Rectal smooth muscle tissue (tissue), 1 donor: ENCODE results near the gene DESI1.

Experiments used
- H3K27ac ChIP-seq: one replicate; pipeline ENCODE4 v1.7.0; 2013; ENCODE audit warnings: low read depth, low read length, inconsistent platforms
- H3K27me3 ChIP-seq: one replicate; pipeline ENCODE4 v1.7.0; 2013; ENCODE audit warnings: low read length; ENCODE audit not compliant: control insufficient read depth, insufficient read depth
- H3K36me3 ChIP-seq: one replicate; pipeline ENCODE4 v1.7.0; 2013; ENCODE audit warnings: low read length; ENCODE audit not compliant: control insufficient read depth, insufficient read depth
- H3K4me1 ChIP-seq: one replicate; pipeline ENCODE4 v1.7.0; 2013; ENCODE audit warnings: low read length; ENCODE audit not compliant: control insufficient read depth, insufficient read depth
- H3K4me3 ChIP-seq: one replicate; pipeline ENCODE4 v1.7.0; 2013; ENCODE audit warnings: low read length
- H3K9ac ChIP-seq: one replicate; pipeline ENCODE4 v1.7.0; 2013; ENCODE audit warnings: low read length

The DESI1 gene

GRCh38 chr22:41625577-41625976, 4.7 kb upstream of the DESI1 start:
- peaks cover 7% of the 10 kb centered on the region for H3K4me1 ChIP-seq
- no peak overlapping the region for H3K27ac ChIP-seq
- no peak overlapping the region for H3K9ac ChIP-seq
- no peak overlapping the region for H3K4me3 ChIP-seq
- H3K27me3 ChIP-seq, result no peaks in the 10 kb centered on the region
- peaks cover 21% of the 10 kb centered on the region for H3K36me3 ChIP-seq

DNA sequence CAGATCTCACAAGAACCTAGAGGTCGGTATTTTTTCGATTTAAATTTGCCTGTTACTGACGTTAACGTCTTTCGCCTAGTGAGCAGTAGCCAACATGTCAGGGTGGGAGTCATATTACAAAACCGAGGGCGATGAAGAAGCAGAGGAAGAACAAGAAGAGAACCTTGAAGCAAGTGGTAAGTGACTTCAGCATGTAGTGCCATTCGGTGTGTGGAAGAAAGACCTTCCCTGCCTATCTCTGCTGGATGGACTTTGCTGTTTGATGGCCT, 1.0 kb upstream of the DESI1 start:
- H3K27me3 ChIP-seq, result no peaks in the 10 kb centered on the region
- H3K4me1 ChIP-seq, result peaks cover 16% of the 10 kb centered on the region
- peak overlapping the region; percentile 91 for H3K9ac ChIP-seq
- peaks cover 8% of the 10 kb centered on the region for H3K36me3 ChIP-seq
- peak overlapping the region; percentile 98 for H3K27ac ChIP-seq
- H3K4me3 ChIP-seq, result peak overlapping the region; percentile 81

- Histone ChIP-seq H3K4me3 (peak within 1 kb of the TSS; percentile 81), H3K36me3 (peaks cover 8% of the 10 kb centered on the region), H3K27me3 (no peaks in the 10 kb centered on the region), H3K27ac (peak within 1 kb of the TSS; percentile 98), H3K9ac (peak within 1 kb of the TSS; percentile 91), H3K4me1 (peaks cover 16% of the 10 kb centered on the region)
Observed at GRCh38 chr22:41621099-41621910, 462 bp upstream of the DESI1 start, which contains the start of gene XRCC6. Gene XRCC6, plus strand, starts transcription at chr22:41621295. Its CDS starts 710 bp downstream, at chr22:41622005.

DNA sequence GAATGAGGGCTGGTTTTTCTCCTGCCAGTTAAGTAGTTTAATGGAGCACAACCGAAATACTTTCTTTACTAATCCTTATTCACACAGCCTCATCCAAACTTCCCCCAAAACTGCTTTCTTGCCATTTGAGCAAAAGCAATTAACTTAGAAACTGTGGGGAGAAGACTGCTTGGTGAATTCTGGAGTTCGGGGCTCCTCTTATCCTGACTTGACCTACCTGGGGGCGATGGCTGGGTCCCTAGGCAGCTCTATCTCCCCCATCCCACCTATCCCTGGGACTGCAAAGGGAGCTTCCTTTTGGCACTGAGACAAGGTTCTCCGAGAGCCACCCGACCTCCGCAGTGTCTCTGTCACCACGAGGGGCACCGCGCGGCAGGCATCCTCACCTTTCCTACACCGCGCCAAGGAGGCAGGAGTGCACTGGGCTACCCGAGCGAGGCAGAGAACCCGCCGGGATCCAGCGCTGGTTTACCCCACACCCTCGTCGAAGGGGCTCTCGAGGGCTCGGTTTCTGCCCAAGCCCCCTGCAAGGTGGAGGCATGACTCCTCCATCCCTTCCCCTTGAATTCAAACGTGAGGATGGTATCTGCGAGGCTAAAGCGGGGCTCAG, 759 bp downstream of the DESI1 start:
- Histone ChIP-seq H3K4me1 (peaks cover 16% of the 10 kb centered on the region), H3K36me3 (peaks cover 6% of the 10 kb centered on the region), H3K9ac (peak overlapping the region; percentile 53), H3K27ac (peak overlapping the region; percentile 91), H3K4me3 (peak overlapping the region; percentile 78), H3K27me3 (no peaks in the 10 kb centered on the region)

DNA sequence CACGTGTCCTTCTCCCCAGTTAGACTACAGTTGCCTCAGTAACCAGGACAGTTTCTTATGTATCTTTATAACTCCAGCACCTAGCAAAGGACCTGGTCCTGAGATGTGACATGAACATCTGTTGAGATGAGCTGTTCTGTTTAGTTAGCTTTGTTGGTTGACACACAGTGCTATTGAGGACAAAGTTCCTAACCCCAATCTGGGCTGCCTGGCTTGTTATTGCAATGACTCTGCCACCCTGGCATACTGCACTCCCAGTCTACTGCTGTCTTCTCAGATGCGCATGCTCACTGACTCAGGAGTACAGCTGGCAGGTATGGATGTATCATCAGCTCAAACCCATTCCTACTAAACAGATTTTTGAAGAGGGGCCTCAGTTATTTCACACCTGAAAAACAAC, 7.4 kb downstream of the DESI1 start:
- H3K4me1 ChIP-seq, result no peaks in the 10 kb centered on the region
- no peaks in the 10 kb centered on the region for H3K36me3 ChIP-seq
- no peak overlapping the region for H3K4me3 ChIP-seq
- H3K27me3 ChIP-seq, result no peaks in the 10 kb centered on the region
- no peak overlapping the region for H3K9ac ChIP-seq
- H3K27ac ChIP-seq, result no peak overlapping the region

DNA sequence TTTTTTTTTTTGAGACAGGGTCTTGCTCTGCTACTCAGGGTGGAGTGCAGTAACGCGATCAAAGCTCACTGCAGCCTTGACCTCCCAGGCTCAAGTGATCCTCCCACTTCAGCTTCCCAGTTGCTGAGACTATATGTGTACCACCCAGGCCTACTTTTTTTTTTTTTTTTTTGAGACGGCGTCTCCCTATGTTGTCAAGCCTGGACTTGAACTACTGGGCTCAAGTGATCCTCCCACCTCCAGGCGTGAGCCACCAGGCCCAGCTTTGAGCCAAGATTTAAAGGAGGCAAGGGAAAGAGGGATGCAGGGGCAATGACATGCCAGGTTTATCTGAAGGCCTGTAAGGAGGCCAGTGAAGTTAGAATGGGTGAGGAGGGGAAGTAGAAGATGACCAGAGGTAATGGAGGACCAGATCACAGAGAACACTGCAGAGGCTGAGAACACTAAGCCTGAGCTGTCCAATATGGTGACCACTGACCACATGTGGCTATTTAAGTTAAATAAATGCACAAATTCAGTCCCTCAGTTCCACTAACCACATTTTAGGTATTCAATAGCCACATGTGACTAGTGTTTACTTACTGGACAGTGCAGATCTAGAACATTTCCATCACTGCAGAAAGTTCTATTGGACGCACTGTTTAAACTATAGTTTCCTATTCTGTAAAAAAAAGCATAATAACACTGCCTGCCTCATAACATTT, 8.1 kb downstream of the DESI1 start:
- no peaks in the 10 kb centered on the region for H3K4me1 ChIP-seq
- H3K36me3 ChIP-seq, result no peaks in the 10 kb centered on the region
- H3K4me3 ChIP-seq, result no peak overlapping the region
- H3K27ac ChIP-seq, result no peak overlapping the region
- no peaks in the 10 kb centered on the region for H3K27me3 ChIP-seq
- H3K9ac ChIP-seq, result no peak overlapping the region

DNA sequence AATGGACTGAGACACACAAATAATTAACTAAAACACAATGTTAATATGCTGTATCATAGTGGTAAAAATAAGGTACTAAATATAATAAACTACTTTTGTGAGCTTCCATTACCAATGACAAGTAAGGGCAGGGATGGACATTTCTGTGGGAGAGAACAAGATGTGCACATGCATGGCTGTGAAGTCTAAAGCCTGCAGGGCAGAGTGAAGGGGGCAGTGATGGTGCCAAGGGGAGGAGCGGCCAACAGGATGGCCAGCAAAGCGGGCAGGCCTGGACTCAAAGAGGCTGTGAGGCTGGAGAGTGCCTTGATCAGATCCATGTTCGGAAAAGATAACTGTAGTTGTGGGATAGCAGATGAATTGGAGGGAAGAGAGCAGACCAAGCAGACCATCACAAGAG, 12.5 kb downstream of the DESI1 start:
- H3K4me1 ChIP-seq, result no peaks in the 10 kb centered on the region
- no peak overlapping the region for H3K9ac ChIP-seq
- no peak overlapping the region for H3K4me3 ChIP-seq
- H3K27me3 ChIP-seq, result no peaks in the 10 kb centered on the region
- peaks cover 4% of the 10 kb centered on the region for H3K36me3 ChIP-seq
- no peak overlapping the region for H3K27ac ChIP-seq

DNA sequence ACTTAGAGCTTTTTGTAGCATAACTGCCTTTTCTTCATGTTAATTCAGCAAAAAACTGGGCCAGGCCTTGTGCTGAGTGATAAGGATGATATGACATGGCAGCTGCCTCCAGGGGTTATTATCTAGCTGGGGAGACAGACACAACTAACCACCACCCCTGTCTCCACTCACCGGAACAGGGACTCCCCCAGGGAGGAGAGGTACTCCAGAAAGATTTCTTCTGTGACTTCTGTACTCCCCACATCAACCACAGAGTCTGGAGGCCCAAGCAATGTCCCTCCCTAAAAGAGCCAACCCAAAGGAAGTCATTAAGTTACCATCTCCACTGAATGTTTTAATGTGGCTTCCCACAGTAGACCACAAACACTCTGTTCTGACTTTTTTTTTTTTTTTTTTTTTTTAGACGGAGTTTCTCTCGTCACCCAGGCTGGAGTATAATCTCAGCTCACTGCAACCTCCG, 16.9 kb downstream of the DESI1 start:
- Histone ChIP-seq H3K27ac (no peak overlapping the region), H3K36me3 (peaks cover 19% of the 10 kb centered on the region), H3K4me1 (no peaks in the 10 kb centered on the region), H3K27me3 (no peaks in the 10 kb centered on the region), H3K9ac (no peak overlapping the region), H3K4me3 (no peak overlapping the region)

GRCh38 chr22:41600976-41601375, 19.9 kb downstream of the DESI1 start:
- no peaks in the 10 kb centered on the region for H3K27me3 ChIP-seq
- H3K4me3 ChIP-seq, result no peak overlapping the region
- no peak overlapping the region for H3K9ac ChIP-seq
- peaks cover 14% of the 10 kb centered on the region for H3K36me3 ChIP-seq
- H3K27ac ChIP-seq, result no peak overlapping the region
- H3K4me1 ChIP-seq, result no peaks in the 10 kb centered on the region

DNA sequence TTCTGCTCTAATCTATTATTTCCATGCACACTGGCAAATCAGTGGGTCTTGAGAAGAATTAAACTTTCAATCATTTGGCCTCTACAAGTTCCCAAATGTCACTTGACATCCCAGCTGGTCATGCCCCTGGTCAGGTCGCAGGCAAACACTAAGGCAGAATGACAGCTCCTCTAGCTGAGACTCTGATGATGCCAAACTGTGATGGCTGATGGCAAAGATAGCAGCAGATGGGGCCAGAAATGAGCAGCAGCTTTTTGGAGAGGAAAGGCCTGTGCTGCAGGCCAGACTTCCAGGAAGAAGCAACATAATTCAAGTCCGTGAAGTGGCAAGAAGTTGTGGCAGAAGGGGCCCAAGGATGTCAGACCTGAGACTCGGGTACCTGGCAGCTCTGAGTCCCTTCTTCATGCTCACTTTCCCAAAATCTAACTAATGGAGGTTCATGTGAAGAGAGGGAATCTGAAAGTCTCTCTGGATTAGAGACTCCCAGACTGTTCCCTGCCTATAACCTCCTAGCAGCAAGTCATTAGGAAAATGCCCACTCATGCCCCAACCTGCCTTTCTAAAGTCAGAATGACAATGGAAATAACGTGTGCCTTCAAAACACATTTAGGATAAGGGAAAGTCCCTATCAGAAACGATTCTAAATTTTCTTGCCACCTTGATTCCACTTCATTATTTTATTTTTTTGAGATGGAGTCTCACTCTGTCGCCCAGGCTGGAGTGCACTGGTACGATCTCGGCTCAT, 21.8 kb downstream of the DESI1 start:
- H3K36me3 ChIP-seq, result peaks cover 14% of the 10 kb centered on the region
- H3K4me3 ChIP-seq, result no peak overlapping the region

DNA sequence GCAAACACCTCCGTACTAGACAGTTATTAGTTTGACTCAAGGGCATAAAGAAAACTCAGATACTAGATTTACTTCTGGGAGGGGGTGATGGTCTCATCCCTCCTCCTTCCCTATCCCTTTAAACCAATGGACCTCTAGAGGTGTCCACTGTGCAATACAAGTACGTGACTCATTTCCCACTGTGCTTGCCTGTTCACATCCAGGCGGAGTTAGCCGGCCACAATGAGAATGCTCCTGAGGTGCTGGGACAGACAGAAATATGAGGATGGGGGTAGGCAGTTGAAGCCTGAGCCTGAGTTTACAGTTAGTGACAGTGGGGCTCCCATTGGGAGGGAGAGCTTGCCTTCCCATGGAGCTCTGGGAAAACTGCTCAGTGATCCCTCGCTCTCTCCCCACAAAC, 22.8 kb downstream of the DESI1 start:
- no peak overlapping the region for H3K4me3 ChIP-seq
- H3K27ac ChIP-seq, result no peak overlapping the region
- H3K36me3 ChIP-seq, result peaks cover 12% of the 10 kb centered on the region
- H3K9ac ChIP-seq, result no peak overlapping the region
- no peaks in the 10 kb centered on the region for H3K27me3 ChIP-seq
- no peaks in the 10 kb centered on the region for H3K4me1 ChIP-seq

More for the DNA sequence above, 21.8 kb downstream of the DESI1 start:
- Histone ChIP-seq H3K9ac (no peak overlapping the region), H3K27me3 (no peaks in the 10 kb centered on the region), H3K27ac (no peak overlapping the region), H3K4me1 (no peaks in the 10 kb centered on the region)

GRCh38 chr22:41597635-41597953, 23.2 kb downstream of the DESI1 start:
- H3K36me3 ChIP-seq, result peaks cover 8% of the 10 kb centered on the region
- H3K4me3 ChIP-seq, result no peak overlapping the region
- H3K9ac ChIP-seq, result no peak overlapping the region
- no peaks in the 10 kb centered on the region for H3K4me1 ChIP-seq
- H3K27ac ChIP-seq, result no peak overlapping the region
- no peaks in the 10 kb centered on the region for H3K27me3 ChIP-seq
